Fibroblast of skin of abdomen (primary cell): ENCODE data around the gene WFIKKN1.

Source experiments
- DNase-seq: peaks from one replicate; pipeline ENCODE4 v3.0.0-alpha.2; 2013

The WFIKKN1 gene

DNA sequence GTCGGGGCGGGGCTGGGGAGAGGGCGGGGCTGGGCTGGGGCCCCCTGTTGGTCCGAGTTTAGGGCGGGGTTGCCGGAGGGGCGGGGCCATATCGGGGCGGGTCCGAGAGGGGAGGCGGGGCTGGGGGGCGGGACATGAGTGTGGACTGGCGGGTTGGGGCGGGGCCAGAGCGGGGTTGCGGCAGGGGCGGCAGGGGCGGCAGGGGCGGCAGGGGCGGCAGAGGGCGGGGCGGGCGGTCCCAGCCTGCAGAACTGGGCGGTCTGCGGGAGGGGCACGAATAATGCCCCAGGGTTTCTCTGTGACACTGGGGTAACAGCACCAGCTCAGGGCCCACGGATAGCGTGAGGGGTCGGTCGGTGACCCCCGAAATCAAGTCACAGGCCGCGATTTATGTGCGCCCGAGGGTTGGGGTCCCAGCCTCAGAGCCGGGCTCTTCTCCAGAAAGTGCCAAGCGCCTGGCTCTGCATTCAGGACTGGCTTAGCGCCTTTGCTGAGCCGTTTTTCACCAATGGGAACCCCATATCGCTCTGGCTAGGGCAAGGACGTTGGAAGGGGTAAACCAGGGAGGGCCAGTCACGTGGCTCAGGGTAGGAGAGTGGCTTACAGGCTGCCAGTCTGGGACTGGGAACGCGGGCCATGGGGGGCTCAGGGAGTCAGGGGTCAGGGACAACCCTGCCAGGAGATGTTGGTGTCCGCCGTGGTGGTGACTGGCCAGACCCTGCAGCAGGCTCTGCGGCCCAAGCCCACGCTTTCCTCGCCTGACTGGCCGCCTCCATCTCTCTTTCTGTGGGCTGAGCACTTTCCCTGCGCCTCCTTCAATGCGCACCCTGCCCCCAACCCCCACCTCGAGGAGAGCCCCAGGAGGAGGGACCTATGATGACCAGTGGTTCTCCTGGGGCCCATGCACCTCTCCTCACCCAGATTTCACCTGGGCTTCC is 6.6 kb downstream of the WFIKKN1 start:
- DNase-seq = peak; percentile 90

- DNase-seq = no peak
Measured at GRCh38 chr16:638034-638543, 7.3 kb downstream of the WFIKKN1 start.

DNA sequence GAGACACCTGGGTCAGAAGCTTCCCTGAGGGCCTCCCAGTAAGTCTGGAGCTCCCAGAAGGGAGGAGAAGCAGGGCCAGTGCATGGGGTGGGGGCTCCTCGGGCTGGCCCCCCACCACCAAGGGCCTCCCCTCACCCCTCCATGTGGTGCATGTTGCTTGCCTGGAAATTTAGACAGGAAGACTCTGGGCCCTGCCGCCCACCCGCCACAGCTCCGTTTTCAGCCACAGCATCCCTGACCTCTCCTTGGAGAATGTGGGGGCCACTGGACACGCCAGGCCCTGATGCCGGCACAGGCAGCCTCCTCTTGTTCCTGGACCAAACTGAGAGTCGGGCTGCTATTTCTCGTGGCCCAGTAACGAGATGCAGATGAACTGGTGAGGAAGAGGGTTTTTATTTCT is 8.1 kb downstream of the WFIKKN1 start:
- no peak for DNase-seq

DNA sequence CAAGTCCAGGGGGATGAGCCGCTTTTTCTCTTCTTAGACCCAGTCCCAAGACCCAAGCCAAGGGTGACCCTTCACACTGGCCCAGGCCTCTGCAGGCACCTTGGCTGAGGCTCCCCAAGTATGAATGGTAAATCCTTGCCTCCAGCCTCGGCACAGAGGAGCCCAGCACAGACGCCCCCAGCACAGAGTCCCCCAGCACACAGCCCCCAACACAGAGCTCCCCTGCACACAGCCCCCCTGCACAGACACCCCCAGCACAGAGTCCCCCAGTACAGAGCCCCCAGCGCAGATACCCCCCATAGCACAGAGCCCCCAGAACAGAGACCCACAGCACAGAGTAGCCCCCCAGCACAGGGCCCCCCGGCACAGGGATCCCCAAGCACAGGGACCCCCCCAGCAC is 9.8 kb downstream of the WFIKKN1 start:
- DNase-seq = no peak

- DNase-seq = peak; percentile 63
Measured at GRCh38 chr16:641326-642188, 10.8 kb downstream of the WFIKKN1 start, which contains the start of gene MCRIP2. Gene MCRIP2 (plus strand): TSS chr16:641828. CDS start chr16:641992, 164 bp downstream.

DNA sequence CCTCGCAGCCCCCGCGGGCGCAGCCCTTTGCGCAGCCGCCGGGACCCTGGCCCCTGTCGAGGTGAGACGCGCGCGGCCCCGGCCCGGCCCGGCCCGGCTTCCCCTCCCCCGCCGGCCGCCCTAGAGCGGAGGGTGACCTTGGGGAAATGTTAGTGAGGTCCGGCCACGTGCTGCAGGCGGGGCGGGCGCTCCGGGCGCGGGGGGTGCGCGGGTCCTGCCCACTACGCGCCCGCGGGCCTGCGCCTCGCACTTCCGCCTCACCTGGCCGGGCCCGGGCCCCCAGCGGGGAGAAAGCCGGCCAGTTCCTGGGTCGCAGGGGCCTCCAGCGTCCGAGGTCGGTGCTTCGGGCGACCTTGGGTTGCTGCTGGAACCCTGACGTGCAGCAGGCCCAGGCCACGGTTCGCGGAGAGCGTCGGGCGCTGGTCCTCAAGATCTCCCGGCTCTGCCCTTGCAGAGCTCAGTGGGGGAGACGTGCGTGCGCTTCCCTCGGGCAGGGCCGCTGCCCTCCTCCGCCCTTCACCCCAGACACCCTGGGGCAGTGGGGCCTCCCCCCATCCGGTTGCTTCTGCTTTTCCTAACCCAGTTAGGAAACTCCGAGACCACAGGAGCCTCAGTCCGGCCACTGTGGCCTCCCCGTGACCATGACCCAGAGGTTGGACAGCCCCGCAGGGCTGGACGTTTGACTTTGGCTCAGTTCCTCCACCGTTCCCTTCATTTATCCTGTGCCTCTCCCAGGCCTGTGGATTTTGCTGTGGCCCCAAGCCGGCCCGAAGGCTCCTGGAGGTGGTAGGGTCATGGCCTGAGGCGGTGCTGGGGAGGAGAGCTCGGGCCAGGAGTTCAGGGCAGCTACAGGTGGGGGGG is 11.6 kb downstream of the WFIKKN1 start:
- DNase-seq = no peak

- DNase-seq = no peak
Measured at GRCh38 chr16:643050-643368, 12.2 kb downstream of the WFIKKN1 start.

DNA sequence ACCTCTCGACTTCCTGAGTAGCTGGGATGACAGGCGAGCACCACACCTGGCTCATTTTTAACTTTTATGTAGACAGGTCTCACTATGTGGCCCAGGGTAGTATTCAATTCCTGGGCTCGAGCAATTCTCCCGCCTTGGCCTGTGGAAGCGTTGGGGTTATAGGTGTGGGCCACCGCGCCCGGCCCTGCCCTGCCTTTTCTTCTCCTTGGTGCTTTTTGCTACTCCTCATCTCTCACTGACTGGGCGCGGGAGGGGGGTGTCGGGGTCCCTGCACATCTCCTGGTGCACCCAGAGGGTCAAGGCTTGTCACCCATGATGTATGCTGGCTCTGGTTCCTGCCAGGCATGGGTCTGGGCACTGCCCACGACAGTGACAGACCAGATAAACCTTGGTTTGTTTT is 13.8 kb downstream of the WFIKKN1 start:
- no peak for DNase-seq

- no peak for DNase-seq
Measured at GRCh38 chr16:645852-646678, 15.3 kb downstream of the WFIKKN1 start.

DNA sequence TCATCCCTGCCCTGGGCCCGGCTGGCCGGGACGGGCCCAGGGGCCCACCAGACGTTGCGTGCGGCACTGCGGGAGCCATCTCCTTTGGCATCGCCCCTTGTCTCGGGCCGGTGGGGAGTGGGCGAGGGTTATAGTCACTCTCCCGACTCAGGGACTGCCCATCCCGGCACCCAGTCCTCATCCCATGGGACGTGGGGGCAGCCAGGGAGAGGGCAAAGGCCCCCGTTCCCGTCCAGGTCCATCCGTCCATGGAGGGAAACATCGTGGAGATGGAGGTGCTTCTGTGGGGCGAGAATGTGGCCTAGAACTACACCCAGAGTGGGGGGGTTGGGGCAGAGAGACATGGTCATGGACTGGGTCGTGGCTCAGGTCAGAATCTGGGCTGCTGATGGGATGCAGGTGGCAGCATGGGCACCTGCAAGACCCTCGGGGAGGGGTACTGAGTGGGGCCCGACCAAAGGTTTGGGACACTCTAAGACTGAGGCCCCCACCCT is 15.9 kb downstream of the WFIKKN1 start:
- DNase-seq = no peak

- no peak for DNase-seq
Measured at GRCh38 chr16:647173-647902, 16.6 kb downstream of the WFIKKN1 start.

GRCh38 chr16:648071-648780 is 17.4 kb downstream of the WFIKKN1 start:
- peak; percentile 18 for DNase-seq

- DNase-seq = peak; percentile 88
Measured at GRCh38 chr16:648781-649589, 18.2 kb downstream of the WFIKKN1 start, which contains the start of gene WDR90. Gene WDR90 (plus strand): TSS chr16:649365. CDS start chr16:649417, 52 bp downstream.

- DNase-seq = no peak
Measured at GRCh38 chr16:649631-650030, 18.8 kb downstream of the WFIKKN1 start.

- DNase-seq = no peak
Measured at GRCh38 chr16:651844-652243, 21.1 kb downstream of the WFIKKN1 start.

DNA sequence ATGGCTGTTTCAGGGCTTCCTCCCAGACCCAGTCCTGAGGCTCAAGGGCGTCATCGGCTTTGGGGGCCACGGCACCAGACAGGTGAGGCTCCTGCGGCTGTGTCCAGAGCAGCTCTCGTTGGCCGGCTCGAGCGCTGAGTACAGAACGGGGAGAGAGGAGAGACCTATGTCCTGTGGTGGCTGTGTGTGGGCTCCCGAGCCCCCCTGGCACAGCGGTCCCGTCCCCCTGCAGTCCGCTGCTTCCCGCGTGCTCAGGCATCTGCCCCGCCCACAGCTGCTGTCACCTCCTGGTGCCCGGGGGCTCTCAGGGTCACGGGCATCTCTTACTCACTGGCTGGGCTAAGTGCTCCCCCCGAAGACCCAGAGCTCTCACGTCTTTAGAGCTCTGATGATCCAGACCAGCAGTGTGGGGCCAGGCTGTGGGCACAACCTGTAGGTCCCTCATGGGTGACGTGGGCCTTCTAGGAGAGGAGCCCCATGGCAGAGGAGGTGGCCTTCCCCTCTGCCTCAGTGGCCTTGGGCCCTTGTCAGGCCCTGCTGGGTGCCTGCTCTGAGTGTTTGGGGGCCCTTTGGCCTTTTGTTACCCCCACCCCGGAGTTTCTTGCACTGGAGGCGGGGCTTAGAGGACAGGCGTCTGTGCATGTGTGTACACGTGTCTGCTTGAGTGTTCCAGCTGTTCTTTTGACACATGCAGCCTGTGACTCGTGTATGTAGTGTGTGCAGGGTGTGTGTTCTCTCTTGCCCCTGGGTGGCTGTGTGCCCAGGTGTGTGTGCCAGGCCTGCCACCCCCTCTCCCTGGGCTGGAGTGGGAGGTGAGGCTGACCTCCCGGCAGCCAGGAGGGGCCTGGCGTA is 21.9 kb downstream of the WFIKKN1 start:
- no peak for DNase-seq

GRCh38 chr16:654034-654433 is 23.2 kb downstream of the WFIKKN1 start:
- no peak for DNase-seq

- DNase-seq = no peak
Measured at GRCh38 chr16:657487-657886, 26.7 kb downstream of the WFIKKN1 start.
